GM19328 (cell line): Measurements from ENCODE around the gene PREX1.

Experiments
- ATAC-seq: cut with Tn5 transposase; IDR thresholded peaks from one replicate; pipeline ENCODE4 v1.9.1; 2021; ENCODE audit warnings: mild to moderate bottlenecking, moderate library complexity; ENCODE audit not compliant: unreplicated experiment

Gene PREX1

GRCh38 chr20:48721324-48722001 lies 106.3 kb downstream of the PREX1 start:
- ATAC-seq, result no peak

DNA sequence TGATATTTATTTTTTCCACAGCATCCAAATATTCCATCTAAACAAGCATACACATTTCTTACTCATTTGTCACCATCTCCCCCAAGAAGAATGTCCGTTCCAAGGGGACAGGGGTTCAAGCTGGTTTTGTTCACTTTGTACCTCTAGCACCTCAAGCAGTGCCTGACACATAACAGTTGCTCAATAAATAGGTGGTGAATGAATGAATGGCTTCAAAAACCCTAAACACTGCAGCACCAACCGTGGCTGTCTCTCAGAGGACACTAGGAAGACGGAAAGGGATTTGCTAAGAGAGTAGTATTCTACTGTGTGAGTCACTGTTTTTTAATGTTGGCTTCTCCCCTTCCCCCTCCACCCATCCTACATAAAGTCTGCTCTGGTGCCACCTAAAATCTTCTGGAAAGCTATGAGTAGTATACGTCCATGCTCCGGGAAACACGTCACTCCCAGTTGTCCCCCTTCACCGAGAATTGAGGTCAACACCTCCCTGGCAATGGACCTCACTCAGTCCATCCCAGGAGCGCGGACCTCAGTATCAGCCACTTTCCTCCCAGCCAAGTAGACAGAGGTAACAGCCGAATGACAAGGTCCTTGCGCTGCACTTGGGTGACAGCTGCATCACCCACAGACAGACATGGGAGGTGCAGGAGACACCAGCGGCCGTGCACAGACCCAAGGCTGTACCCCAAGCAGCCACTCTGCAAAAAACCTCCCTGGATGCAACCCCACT lies 107.4 kb downstream of the PREX1 start:
- no peak for ATAC-seq

DNA sequence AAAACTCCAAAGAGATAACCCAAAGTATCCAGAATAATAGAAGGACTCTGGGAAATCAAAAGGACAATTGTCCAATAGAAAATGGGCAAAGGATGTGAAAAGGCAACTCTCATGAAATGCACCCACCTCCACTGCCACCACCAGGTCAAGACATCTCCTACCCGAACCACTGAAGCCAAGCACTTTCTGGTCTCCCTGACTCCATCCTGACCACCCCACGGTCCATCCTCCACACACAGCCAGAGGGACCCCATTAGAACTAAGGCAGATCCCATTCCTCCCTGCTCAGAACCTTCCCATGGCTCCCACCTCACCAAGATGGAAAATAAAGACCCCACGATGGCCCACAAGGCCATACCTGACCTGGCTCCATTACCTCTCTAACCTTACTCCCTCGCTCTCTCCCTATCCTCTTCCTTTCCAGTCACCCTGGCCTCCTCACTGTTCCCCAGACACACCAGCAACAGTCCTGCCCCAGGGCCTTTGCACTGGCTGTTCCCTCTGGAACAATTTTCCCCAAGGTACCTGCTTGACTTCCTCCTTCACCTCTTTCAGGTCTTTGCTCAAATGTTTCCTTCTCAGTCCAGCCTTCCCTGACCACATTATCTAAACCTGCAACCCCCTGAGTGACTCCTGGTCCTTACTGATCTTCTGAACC lies 108.1 kb downstream of the PREX1 start:
- ATAC-seq, result no peak

- ATAC-seq, result no peak
Observed at GRCh38 chr20:48718786-48719578, 108.8 kb downstream of the PREX1 start.

DNA sequence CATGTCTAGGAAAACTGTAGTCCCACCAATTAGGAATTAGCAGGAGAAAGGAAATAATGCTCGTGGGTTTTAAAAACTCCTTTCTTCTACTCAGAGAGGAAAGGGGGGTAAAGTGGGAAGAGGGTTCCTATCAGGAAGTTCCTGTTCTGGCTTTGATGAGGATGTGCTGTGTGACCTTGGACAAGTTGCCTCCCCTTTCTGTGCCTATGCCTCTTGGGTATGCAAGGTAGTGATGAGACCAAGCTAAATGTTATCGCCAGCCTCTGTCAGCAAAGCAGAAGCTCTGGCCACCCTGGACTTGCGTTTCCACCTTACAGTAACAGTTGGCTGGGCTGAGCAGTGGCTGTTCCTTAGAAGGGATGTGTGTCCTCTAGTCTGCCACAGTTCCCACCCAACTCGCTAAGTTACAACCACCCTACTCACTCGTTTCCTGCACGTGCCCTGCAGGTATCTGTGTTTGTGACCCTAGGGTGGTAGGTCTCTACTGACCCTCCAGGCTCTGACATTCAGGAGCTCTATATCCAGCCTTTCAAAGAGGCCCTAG lies 110.0 kb downstream of the PREX1 start:
- ATAC-seq, result no peak

GRCh38 chr20:48717095-48717672 lies 110.6 kb downstream of the PREX1 start:
- ATAC-seq, result no peak

DNA sequence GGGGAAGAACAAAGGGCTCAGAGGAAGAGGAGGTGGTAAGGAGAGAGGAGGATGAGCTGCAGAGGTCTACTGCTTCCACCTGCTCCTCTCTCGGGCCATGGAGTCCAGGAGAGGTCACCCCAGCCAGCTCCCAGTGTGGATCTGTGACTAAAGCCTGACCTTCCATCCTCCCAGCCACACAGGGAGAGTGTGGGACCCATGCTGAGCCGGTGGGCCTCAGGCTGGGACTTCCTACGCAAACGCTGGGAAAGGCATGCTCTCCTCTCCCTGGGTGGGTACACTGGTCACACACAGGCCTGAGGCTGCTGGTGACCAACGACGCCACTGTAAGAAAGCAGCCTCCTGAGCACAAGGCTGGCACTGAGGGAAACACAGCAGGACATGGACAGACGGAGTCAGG lies 111.3 kb downstream of the PREX1 start:
- ATAC-seq, result no peak

DNA sequence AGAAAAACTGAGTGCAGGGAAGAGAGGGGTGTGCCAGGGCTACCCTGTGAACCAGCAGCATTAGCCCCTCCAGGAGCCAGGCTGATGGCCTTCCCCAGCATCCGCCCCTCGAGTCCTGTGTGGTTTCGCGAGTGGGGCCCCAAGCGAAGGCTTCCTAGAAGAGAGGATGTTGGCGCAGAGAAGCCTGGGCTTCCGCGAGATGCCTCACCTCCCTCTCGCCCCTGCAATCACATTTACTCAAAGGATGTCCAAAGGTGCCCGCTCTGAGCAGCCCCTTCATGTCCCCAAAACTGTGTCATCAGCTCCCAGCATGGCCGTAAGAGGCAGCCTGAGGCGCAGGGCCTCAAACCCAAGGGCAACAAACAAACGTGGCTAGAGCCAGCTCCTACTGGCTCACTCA lies 111.7 kb downstream of the PREX1 start:
- no peak for ATAC-seq

DNA sequence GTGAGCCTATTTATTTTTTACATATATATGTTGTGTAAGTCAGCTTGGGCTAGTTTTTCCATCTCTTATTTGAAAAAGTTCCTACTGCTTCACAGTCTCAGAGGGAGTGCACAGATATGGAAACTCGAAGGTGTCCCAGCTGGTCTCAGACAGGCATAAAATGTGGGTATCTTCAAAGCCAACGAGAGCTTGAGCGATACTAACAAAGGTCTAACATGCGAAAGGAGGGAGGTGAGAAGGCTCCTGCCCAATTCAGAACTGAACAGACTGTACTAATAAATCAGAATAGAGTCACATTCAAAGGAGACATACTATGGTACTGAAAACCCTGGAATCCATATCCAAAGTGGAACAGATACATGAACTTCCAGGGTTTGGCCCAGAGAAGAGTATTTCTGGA lies 113.0 kb downstream of the PREX1 start:
- no peak for ATAC-seq

GRCh38 chr20:48711696-48712464 lies 115.9 kb downstream of the PREX1 start:
- no peak for ATAC-seq

DNA sequence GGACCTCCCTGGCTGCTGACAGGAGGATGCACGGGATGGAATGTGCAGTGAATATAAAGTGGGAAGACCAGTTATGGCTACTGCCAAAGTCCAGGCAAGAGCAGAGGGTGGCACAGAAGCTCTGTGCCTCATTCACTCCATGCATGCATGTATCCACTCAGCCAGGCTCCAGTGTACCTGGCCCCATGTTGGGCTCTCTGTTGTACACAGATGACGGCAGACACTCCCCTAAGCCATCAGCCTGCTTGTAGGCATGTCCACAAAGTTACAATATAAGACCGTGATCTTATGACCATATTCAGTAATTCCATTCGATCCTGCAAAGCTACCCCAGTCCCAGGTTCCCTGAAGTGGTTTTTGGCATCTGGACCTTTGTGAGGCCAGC lies 116.8 kb downstream of the PREX1 start:
- ATAC-seq, result no peak

- no peak for ATAC-seq
Observed at GRCh38 chr20:48710341-48711043, 117.3 kb downstream of the PREX1 start.

DNA sequence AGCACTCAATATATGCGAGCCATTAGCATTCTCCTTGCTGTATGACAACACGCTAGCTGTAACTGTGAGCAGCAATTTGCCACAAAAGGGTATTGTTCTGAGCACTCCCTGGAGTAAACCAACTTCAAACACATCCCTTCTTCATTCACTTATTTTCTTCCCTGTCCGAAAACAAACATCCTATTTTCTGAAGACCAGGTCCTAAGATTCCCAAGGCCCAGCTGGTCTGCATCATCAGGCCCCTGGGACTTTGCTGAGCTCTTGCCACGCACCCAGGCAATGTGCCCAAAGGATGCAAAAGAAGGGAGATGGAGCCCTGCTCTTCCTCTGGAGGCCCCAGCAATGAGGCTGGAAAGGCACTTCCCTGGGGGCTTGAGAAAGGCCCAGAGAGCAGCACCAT lies 118.1 kb downstream of the PREX1 start:
- ATAC-seq, result no peak

GRCh38 chr20:48709058-48709691 lies 118.6 kb downstream of the PREX1 start:
- ATAC-seq, result no peak

DNA sequence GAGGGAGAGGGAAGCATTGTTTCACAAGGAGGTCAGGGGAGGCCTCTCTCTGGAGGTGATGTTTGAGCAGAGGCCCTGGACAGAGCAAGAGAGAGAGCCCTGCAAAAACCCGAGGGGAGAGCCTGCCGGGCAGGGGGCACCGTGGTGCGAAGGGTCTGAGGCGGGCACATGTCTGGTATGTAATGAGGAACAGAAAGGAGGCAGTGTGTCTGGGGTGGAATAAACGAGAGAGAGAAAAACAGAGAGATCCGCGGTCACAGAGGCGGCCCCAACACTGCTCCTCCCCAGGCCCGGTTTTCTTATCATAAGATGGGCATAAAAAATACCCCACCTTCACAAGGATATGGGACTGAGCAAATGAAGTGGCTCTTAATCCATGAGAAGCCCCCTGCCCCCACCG lies 119.2 kb downstream of the PREX1 start:
- no peak for ATAC-seq

- ATAC-seq, result no peak
Observed at GRCh38 chr20:48708116-48708515, 119.7 kb downstream of the PREX1 start.

- no peak for ATAC-seq
Observed at GRCh38 chr20:48706710-48707365, 121.0 kb downstream of the PREX1 start.

GRCh38 chr20:48706116-48706656 lies 121.6 kb downstream of the PREX1 start:
- ATAC-seq, result no peak
